Osteoblast (primary cell): ENCODE data around the gene CMTM7. TPM values are rescaled to one million over a fixed set of nuclear protein-coding genes. Genes with fewer than 3 reads are reported as not detected.

Source experiments
- DNase-seq: peaks from one replicate; pipeline ENCODE4 v3.0.0; 2011; ENCODE audit warnings: low spot score, mixed read lengths; ENCODE audit not compliant: insufficient read length; ENCODE audit errors: missing footprints
- H2AFZ ChIP-seq: 2 replicates; pipeline ENCODE4 v1.6.0; 2011; ENCODE audit warnings: mild to moderate bottlenecking, low read length
- H3K27ac ChIP-seq: 2 replicates; pipeline ENCODE4 v1.5.1; 2011; ENCODE audit warnings: mild to moderate bottlenecking, low read depth, low read length, moderate library complexity
- H3K27me3 ChIP-seq: 2 replicates; pipeline ENCODE4 v1.6.0; 2012; ENCODE audit warnings: mild to moderate bottlenecking, control low read depth, inconsistent platforms, low read length, moderate library complexity; ENCODE audit not compliant: insufficient read depth
- H3K36me3 ChIP-seq: 2 replicates; pipeline ENCODE4 v1.5.1; 2011; ENCODE audit warnings: mild to moderate bottlenecking, low read length, control low read depth, moderate library complexity; ENCODE audit not compliant: insufficient read depth
- H3K4me1 ChIP-seq: 2 replicates; pipeline ENCODE4 v1.5.1; 2011; ENCODE audit warnings: mild to moderate bottlenecking, low read length, control low read depth, moderate library complexity; ENCODE audit not compliant: insufficient read depth
- H3K4me2 ChIP-seq: 2 replicates; pipeline ENCODE4 v1.6.0; 2011; ENCODE audit warnings: mild to moderate bottlenecking, low read length; ENCODE audit not compliant: insufficient read depth
- H3K4me3 ChIP-seq: fragments of 200-600 bp; sonication (generic); 3 replicates; pipeline ENCODE4 v1.5.1; 2012; ENCODE audit warnings: mild to moderate bottlenecking, low read length, inconsistent platforms; ENCODE audit not compliant: insufficient read depth
- H3K79me2 ChIP-seq: 2 replicates; pipeline ENCODE4 v1.6.0; 2012; ENCODE audit warnings: mild to moderate bottlenecking, low read length, control low read depth, inconsistent platforms; ENCODE audit not compliant: insufficient read depth
- H3K9me3 ChIP-seq: 2 replicates; pipeline ENCODE4 v1.5.1; 2011; ENCODE audit warnings: low read depth, low read length, control low read depth
- H4K20me1 ChIP-seq: 2 replicates; pipeline ENCODE4 v1.6.0; 2012; ENCODE audit warnings: mild to moderate bottlenecking, low read length, control low read depth; ENCODE audit not compliant: insufficient read depth
- total RNA-seq: library from RNA; depleted of rRNA; stranded (reverse); fragments of >200 nt; gene quantifications from 2 replicates; pipeline ENCODE4 v1.2.3, GENCODE V29; 2012
- TF ChIP-seq, protein P1 (sequence below): IDR thresholded peaks from 2 replicates; pipeline ENCODE4 v1.5.1; 2011; ENCODE audit warnings: mild to moderate bottlenecking, low read depth, low read length, moderate library complexity; ENCODE audit errors: extremely low read depth

Gene CMTM7, protein sequence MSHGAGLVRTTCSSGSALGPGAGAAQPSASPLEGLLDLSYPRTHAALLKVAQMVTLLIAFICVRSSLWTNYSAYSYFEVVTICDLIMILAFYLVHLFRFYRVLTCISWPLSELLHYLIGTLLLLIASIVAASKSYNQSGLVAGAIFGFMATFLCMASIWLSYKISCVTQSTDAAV
- 7.2 and 10.0 TPM in 2 replicates for total RNA-seq

DNA sequence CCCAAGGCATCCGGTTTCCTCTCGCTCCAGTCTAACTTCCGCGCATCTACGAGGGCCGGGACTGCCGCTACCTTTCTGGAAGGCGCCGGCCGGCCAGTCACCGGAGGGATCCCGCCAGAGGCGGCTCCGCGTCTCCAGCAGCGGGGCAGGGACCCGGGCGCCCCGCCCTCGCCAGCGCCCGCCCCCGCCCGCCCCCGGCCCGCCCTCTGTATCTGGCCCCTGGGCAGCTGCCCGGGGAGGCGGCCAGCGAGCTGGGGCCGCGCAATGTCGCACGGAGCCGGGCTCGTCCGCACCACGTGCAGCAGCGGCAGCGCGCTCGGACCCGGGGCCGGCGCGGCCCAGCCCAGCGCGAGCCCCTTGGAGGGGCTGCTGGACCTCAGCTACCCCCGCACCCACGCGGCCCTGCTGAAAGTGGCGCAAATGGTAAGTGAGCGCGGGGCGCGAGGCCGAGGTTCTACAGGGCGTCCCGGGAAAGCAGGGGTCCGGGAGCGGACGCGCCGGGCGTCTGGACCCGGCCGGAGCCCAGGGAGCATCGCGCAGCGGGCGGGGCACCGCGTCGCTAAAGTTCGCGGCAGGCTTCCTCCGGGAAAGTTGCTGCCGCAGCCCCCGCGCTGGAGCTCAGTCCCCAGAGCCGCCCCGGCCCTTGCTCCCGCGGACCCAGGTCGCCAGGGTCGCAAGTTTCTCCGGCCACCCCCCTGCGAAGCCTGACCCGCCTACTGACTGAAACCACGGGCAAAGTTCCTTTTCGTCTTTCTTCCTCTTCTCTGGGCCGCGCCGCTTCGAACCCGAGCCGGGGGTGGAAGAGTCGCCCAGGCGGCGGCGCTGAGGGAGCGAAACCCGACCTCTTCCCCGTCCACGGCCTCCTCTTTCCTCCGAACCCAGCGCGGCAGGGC, at the start of gene CMTM7:
CMTM7 (plus strand) TSS at position 211 of the 893 bp plus-strand sequence; CDS start at position 265, 54 bp downstream.
- no peaks in the 10 kb centered on the region for H3K9me3 ChIP-seq

DNA sequence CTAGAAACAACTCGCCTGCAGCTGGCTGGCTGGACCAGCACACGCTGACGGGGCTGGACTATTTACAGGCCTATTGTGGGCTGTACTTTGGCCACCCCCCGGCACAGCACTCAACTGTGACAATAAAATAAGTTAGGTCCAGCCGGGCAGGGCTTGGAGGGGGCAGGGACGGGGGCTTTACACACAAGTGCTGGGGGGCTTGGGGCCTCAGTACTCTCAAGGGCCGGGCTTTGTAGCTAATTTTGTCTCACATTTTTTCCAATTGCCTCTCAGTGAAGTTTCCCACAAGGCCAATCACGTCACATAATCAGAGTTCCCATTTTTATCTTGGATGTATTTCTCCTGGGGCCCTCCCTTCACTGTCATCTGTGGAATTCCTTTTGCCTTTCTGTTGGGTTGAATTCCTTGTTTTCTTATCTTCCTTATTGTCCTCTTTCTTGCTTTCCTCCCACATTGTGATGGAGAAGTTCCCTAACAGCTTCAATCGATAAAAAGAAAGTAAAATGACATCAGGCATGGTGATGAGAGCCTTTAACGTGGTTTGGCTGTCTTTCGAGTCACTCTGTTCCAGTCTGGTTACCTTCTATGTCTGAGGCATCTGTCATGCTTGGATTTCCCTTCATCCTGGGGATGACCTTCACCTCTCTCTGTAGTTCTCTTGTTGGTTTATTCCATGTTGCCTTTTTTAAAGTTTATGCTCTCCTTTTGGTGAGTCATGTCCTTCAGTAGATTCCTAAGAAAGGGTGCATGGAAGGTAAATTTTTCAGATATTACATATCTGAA, 44.1 kb upstream of the CMTM7 start:
- H3K27me3 ChIP-seq: no peaks in the 10 kb centered on the region
- no peaks in the 10 kb centered on the region for H3K4me1 ChIP-seq
- H2AFZ ChIP-seq: no peak overlapping the region
- DNase-seq: no peak
- H3K9me3 ChIP-seq: no peaks in the 10 kb centered on the region
- no peaks in the 10 kb centered on the region for H3K36me3 ChIP-seq
- H3K4me3 ChIP-seq: no peak overlapping the region
- no peak overlapping the region for H3K4me2 ChIP-seq
- H3K79me2 ChIP-seq: no peaks in the 10 kb centered on the region
- TF ChIP-seq, protein P1, sequence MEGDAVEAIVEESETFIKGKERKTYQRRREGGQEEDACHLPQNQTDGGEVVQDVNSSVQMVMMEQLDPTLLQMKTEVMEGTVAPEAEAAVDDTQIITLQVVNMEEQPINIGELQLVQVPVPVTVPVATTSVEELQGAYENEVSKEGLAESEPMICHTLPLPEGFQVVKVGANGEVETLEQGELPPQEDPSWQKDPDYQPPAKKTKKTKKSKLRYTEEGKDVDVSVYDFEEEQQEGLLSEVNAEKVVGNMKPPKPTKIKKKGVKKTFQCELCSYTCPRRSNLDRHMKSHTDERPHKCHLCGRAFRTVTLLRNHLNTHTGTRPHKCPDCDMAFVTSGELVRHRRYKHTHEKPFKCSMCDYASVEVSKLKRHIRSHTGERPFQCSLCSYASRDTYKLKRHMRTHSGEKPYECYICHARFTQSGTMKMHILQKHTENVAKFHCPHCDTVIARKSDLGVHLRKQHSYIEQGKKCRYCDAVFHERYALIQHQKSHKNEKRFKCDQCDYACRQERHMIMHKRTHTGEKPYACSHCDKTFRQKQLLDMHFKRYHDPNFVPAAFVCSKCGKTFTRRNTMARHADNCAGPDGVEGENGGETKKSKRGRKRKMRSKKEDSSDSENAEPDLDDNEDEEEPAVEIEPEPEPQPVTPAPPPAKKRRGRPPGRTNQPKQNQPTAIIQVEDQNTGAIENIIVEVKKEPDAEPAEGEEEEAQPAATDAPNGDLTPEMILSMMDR: no peak
- H3K27ac ChIP-seq: no peak overlapping the region
- H4K20me1 ChIP-seq: no peaks in the 10 kb centered on the region

More for the DNA sequence above, at the start of gene CMTM7:
- Histone ChIP-seq H2AFZ (peak within 1 kb of the TSS; percentile 96), H3K4me1 (peaks cover 11% of the 10 kb centered on the region), H3K27ac (peak within 1 kb of the TSS; percentile 58), H3K79me2 (peaks cover 46% of the 10 kb centered on the region), H3K27me3 (no peaks in the 10 kb centered on the region), H4K20me1 (peaks cover 3% of the 10 kb centered on the region), H3K4me2 (peak within 1 kb of the TSS; percentile 92), H3K36me3 (no peaks in the 10 kb centered on the region), H3K4me3 (peak within 1 kb of the TSS; percentile 89)
- peak; percentile 89 for DNase-seq
- TF ChIP-seq, protein P1: no peak

DNA sequence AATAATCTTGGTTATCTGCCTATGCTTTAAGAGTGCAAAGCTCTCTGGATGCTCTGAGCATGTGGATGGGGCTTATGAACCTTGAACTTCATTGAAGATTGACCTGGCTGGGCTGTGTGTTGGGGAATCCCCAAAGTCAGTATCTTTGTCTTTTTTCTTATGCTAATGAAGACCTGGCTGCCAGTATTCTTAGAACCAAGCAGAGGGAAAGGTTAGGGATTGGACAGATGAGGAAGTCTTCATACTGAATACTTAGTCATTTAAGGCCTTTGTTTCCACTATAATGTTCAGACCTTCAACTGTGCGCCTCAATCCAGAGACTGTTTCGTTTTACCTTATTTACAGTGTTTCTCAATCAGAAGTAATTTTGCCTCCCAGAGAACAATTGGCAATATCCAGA, 42.5 kb upstream of the CMTM7 start:
- H4K20me1 ChIP-seq: no peaks in the 10 kb centered on the region
- DNase-seq: no peak
- H2AFZ ChIP-seq: no peak overlapping the region
- H3K9me3 ChIP-seq: no peaks in the 10 kb centered on the region
- H3K79me2 ChIP-seq: no peaks in the 10 kb centered on the region
- H3K4me3 ChIP-seq: no peak overlapping the region
- H3K4me2 ChIP-seq: no peak overlapping the region
- H3K36me3 ChIP-seq: no peaks in the 10 kb centered on the region
- no peak overlapping the region for H3K27ac ChIP-seq
- H3K4me1 ChIP-seq: no peaks in the 10 kb centered on the region
- no peaks in the 10 kb centered on the region for H3K27me3 ChIP-seq
- TF ChIP-seq, protein P1: no peak
